GM21367 (cell line): ENCODE measurements around the gene FILIP1.

Experiments used
- ATAC-seq: cut with Tn5 transposase; IDR thresholded peaks from one replicate; pipeline ENCODE4 v1.9.1; 2021; ENCODE audit not compliant: unreplicated experiment

Gene FILIP1

GRCh38 chr6:75278474-75279077, 215.0 kb downstream of the FILIP1 start:
- no peak for ATAC-seq

DNA sequence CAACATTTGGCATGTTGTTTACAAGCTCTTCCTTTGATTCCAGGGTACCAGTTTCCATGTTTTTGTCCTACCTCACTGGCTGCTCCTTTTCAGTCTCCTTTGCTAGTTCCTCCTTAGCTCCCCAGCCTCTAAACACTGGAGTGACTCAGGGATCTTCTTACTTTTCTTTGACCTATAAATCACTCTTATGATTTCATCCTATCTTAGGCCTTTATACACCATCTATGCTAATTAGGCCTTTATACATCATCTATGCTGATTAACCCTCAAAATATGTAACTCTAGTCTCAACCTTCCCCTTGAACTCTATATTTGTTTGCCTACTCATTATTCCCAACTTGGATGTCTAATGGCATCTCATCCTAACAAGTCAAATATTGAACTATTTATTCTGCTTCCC, 218.5 kb downstream of the FILIP1 start:
- no peak for ATAC-seq

DNA sequence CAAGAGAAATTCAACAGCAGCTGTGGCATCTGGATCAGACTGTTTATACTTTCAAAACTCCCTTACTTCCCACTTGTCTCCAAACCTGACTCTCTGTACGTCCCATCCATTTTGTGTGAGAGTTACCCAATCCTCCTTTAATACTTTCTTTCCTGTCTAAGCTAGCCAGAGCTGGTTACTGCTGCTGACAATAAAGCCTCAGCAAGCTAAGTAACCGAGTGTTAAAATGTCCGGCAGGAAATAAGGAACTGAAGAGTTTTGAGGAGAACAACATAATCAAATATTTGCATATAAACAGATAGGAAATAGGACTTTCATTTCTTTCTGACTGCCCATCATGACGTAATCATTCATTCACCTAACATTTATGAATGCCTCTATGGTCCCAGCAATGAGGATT, 220.6 kb downstream of the FILIP1 start:
- ATAC-seq, result no peak

- ATAC-seq, result no peak
Observed at GRCh38 chr6:75272145-75272840, 221.3 kb downstream of the FILIP1 start.

DNA sequence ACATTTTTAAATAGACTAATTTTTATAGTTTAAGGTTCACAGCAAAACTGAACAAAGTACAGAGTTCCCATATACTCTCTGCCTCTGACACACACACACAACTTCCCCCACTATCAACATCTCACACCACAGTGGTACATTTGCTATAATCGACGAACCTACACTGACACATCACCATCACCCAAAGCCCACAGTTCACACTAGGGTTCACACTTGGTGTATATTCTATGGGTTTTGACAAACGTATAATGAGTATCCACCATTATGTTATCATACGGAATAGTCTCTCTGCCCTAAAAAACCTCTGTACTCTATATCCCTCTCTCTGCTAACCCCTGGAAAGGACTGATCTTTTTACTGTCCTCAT, 224.6 kb downstream of the FILIP1 start:
- ATAC-seq, result no peak

GRCh38 chr6:75268121-75268987, 225.2 kb downstream of the FILIP1 start:
- ATAC-seq, result no peak

GRCh38 chr6:75267461-75267860, 226.1 kb downstream of the FILIP1 start:
- ATAC-seq, result no peak

GRCh38 chr6:75266716-75267291, 226.8 kb downstream of the FILIP1 start:
- peak; percentile 77 for ATAC-seq

DNA sequence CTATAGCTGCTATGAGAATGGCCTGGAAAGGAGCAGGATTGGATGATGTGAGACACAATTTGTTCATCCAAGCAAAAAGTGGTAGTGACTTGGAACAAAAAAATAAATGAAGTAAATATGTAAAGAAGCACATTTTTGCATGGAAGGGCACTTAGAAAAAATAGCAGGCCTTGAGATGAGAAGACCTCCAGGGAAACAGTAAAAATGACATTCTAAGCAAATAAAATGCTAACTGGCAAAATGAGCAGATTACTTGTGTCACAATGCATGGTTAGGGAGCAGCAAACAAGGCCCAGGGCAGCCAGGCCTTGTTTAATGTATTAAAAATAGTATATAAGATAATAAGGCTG, 230.2 kb downstream of the FILIP1 start:
- ATAC-seq, result no peak

- ATAC-seq, result no peak
Observed at GRCh38 chr6:75262716-75263400, 230.7 kb downstream of the FILIP1 start.

GRCh38 chr6:75261299-75261698, 232.3 kb downstream of the FILIP1 start:
- ATAC-seq, result no peak

DNA sequence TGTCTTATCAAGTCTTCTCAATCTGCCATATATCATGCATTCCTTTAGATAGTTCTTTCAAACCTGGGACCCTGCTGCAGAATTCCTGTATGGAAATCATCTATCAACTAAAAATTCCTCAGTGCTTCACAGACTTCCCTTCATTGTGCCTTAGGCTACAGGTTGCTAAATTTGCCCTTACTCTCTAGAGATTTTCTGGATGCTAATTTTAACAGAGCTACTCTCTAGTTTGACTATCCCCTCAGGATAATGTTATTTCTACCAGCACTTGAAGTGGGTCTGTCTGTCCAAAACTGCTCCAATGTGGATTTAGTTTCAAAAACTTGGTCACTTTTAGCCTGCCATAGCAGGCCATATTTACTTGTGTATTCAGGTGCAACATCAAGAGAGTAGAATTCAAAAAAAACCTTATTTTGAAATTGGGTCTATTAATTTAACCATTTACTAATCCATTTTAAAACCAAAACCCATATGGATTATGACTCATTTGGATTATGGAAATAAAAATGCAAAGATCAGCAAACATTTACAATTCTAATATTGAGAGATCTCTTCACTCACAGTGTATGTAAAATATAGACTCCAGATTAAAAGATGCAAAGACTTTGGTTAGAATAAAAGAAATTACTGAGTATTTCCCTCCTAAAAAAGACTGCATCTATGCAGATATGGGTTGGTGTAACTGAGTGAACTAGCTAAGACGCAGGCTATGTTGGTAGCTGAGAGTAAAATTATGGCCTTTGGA, 236.1 kb downstream of the FILIP1 start:
- ATAC-seq, result no peak

DNA sequence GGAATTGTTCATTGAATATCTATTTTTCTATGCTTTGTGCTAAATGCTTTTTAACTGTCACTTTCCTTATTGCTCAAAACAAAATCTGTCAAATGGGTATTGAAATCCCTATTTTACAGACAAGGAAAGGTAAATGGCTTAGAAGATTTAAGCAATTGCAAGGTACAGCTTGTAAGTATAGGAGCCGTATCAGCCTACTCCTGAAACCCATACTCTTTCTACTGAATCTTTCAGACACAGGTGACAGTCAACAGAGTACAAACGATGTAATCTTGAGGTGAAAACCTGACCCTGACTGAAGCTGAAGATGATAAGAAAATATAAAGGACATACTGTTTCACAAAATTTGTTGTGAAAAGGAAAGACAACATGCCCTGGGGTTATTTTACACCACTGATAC, 243.0 kb downstream of the FILIP1 start:
- ATAC-seq, result no peak

DNA sequence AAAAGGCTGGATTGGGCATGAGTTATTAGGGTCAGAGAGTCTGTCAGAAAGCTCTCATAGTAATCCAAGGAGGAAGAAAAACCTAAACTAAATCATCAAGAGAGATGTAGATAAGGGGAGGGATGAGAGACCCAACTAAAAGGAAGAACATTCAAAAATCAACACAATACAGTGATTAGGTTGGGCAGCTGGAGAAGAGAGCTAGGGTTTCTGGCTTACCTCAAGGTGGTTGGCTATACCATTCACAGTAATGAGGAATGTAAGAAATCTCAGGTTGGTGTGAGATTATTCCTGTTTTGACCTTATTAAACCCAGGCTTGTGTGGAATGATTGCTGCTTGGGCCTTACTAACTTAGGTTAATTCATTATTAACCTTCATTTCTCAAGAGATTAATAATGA, 243.8 kb downstream of the FILIP1 start:
- ATAC-seq, result no peak

- ATAC-seq, result no peak
Observed at GRCh38 chr6:75246386-75246785, 247.2 kb downstream of the FILIP1 start.

GRCh38 chr6:75244063-75244584, 249.5 kb downstream of the FILIP1 start:
- no peak for ATAC-seq

GRCh38 chr6:75243333-75244062, 250.1 kb downstream of the FILIP1 start, which contains the start of gene COX7A2:
Gene COX7A2 (minus strand): TSS chr6:75243801. CDS start chr6:75243734, 67 bp downstream.
- ATAC-seq, result peak; percentile 96
